Hypothalamus (tissue), 51 donors: Measurements from ENCODE around the gene GNPDA1.

Experiments used
- DNase-seq, 51 donors: peaks; one replicate each; lab custom pipeline; 2025; lab: John Stamatoyannopoulos, UW

The GNPDA1 gene

GRCh38 chr5:141960018-141960417 lies 52.8 kb downstream of the GNPDA1 start:
- peak in 2 of 51 donors; percentile 5 to 7 for DNase-seq

GRCh38 chr5:141958546-141959172 lies 54.2 kb downstream of the GNPDA1 start:
- DNase-seq = no peak

DNA sequence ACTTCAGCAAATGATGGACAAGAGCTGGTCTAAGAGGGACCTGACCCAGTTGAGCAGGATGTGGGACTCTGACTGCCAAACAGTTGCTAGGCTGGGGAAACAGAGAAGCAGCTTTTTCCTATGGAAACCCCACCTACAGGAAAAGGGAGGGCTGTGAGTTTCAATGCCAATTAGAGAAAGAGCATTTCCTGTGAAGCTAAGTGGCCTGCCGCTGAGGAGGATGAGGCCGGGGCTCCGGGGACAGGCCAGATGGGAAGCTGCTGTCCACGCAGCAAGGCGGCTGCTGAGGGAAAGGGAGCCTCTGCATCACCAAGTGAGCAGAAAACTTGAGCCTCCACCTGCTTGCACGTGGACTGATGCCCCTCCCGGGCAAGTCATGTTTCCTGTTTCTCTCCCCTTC lies 54.7 kb downstream of the GNPDA1 start, which contains the start of gene PCDH12:
Gene PCDH12 (minus strand): TSS at position 90 of the 400 bp plus-strand sequence. CDS start 351 bp downstream, outside the sequence.
- DNase-seq = no peak

- DNase-seq = no peak
Measured at GRCh38 chr5:141957367-141957996, 55.3 kb downstream of the GNPDA1 start.

- DNase-seq = no peak
Measured at GRCh38 chr5:141954194-141954593, 58.6 kb downstream of the GNPDA1 start.

- DNase-seq = no peak
Measured at GRCh38 chr5:141952020-141952419, 60.8 kb downstream of the GNPDA1 start.

- DNase-seq = no peak
Measured at GRCh38 chr5:141951332-141951781, 61.5 kb downstream of the GNPDA1 start.
